ENCODE results near the gene CHCHD3.
"Not testable (repeated sequence)": the region's sequence is repeated elsewhere in the genome, so short reads cannot be mapped to it uniquely, and the experiment has no call there.

The CHCHD3 gene

GRCh38 chr7:133040178-133040577 is 41.7 kb downstream of the CHCHD3 start:
- DNase-seq (ENCODE audit: low spot score): no peak

GRCh38 chr7:133039614-133040013 is 42.3 kb downstream of the CHCHD3 start:
- no peak for DNase-seq (ENCODE audit: low spot score)
- TF ChIP-seq CTCF (IDR thresholded peaks at IDR 0.05; ENCODE audit: extremely low read depth, insufficient read depth, missing control alignments): no peak
- in situ Hi-C loops (cut with MboI; ENCODE audit: low pct_unique_long_range_greater_than_20kb, low sequenced_read_pairs, unreplicated experiment): no loop called here

More at GRCh38 chr7:133040178-133040577, 41.7 kb downstream of the CHCHD3 start:
- in situ Hi-C loops (cut with MboI; ENCODE audit: low pct_unique_long_range_greater_than_20kb, low sequenced_read_pairs, unreplicated experiment): no loop called here
- TF ChIP-seq CTCF (IDR thresholded peaks at IDR 0.05; ENCODE audit: extremely low read depth, insufficient read depth, missing control alignments): no peak

GRCh38 chr7:133036289-133036688 is 45.6 kb downstream of the CHCHD3 start:
- DNase-seq (ENCODE audit: low spot score): no peak
- no peak for TF ChIP-seq CTCF (IDR thresholded peaks at IDR 0.05; ENCODE audit: extremely low read depth, insufficient read depth, missing control alignments)
- in situ Hi-C loops (cut with MboI; ENCODE audit: low pct_unique_long_range_greater_than_20kb, low sequenced_read_pairs, unreplicated experiment): no loop called here

- in situ Hi-C loops (cut with MboI; ENCODE audit: low pct_unique_long_range_greater_than_20kb, low sequenced_read_pairs, unreplicated experiment); DNase-seq (ENCODE audit: low spot score): not testable (repeated sequence)
Observed at GRCh38 chr7:133035240-133035639, 46.6 kb downstream of the CHCHD3 start.

GRCh38 chr7:133030346-133030745 is 51.5 kb downstream of the CHCHD3 start:
- no peak for TF ChIP-seq CTCF (IDR thresholded peaks at IDR 0.05; ENCODE audit: extremely low read depth, insufficient read depth, missing control alignments)
- DNase-seq (ENCODE audit: low spot score): no peak
- in situ Hi-C loops (cut with MboI; ENCODE audit: low pct_unique_long_range_greater_than_20kb, low sequenced_read_pairs, unreplicated experiment): no loop called here

GRCh38 chr7:133029463-133029862 is 52.4 kb downstream of the CHCHD3 start:
- no peak for TF ChIP-seq CTCF (IDR thresholded peaks at IDR 0.05; ENCODE audit: extremely low read depth, insufficient read depth, missing control alignments)
- in situ Hi-C loops (cut with MboI; ENCODE audit: low pct_unique_long_range_greater_than_20kb, low sequenced_read_pairs, unreplicated experiment): no loop called here
- no peak for DNase-seq (ENCODE audit: low spot score)

- DNase-seq (ENCODE audit: low spot score): no peak
- TF ChIP-seq CTCF (IDR thresholded peaks at IDR 0.05; ENCODE audit: extremely low read depth, insufficient read depth, missing control alignments): no peak
Observed at GRCh38 chr7:133027397-133027796, 54.5 kb downstream of the CHCHD3 start.

More at GRCh38 chr7:133027397-133027796, 54.5 kb downstream of the CHCHD3 start:
- in situ Hi-C loops (cut with MboI; ENCODE audit: low pct_unique_long_range_greater_than_20kb, low sequenced_read_pairs, unreplicated experiment): no loop called here

Measured in GM13977 (cell line).